IPS-20b (cell line): Measurements from ENCODE around the gene SEMA3B.

Experiments
- H3K27ac ChIP-seq: one replicate; pipeline ENCODE4 v1.5.1; 2013; ENCODE audit warnings: low read length
- H3K27me3 ChIP-seq: 2 replicates; pipeline ENCODE4 v1.6.1; 2013; ENCODE audit warnings: mild to moderate bottlenecking, low read length, inconsistent platforms; ENCODE audit not compliant: insufficient read depth
- H3K36me3 ChIP-seq: 2 replicates; pipeline ENCODE4 v1.6.1; 2013; ENCODE audit warnings: low read depth, mild to moderate bottlenecking, inconsistent platforms, low read length, moderate library complexity; ENCODE audit not compliant: insufficient read depth
- H3K4me1 ChIP-seq: 2 replicates; pipeline ENCODE4 v1.6.1; 2013; ENCODE audit warnings: mild to moderate bottlenecking, control low read depth, inconsistent platforms, low read length, moderate library complexity; ENCODE audit not compliant: insufficient read depth
- H3K4me3 ChIP-seq: 2 replicates; pipeline ENCODE4 v1.5.1; 2013; ENCODE audit warnings: mild to moderate bottlenecking, low read length, inconsistent platforms
- H3K9ac ChIP-seq: 2 replicates; pipeline ENCODE4 v1.6.1; 2013; ENCODE audit warnings: low read depth, mild to moderate bottlenecking, inconsistent platforms, low read length, moderate library complexity
- H3K9me3 ChIP-seq: 2 replicates; pipeline ENCODE4 v1.6.1; 2013; ENCODE audit warnings: mild to moderate bottlenecking, low read depth, low read length, inconsistent platforms; ENCODE audit not compliant: insufficient read depth

Gene SEMA3B

DNA sequence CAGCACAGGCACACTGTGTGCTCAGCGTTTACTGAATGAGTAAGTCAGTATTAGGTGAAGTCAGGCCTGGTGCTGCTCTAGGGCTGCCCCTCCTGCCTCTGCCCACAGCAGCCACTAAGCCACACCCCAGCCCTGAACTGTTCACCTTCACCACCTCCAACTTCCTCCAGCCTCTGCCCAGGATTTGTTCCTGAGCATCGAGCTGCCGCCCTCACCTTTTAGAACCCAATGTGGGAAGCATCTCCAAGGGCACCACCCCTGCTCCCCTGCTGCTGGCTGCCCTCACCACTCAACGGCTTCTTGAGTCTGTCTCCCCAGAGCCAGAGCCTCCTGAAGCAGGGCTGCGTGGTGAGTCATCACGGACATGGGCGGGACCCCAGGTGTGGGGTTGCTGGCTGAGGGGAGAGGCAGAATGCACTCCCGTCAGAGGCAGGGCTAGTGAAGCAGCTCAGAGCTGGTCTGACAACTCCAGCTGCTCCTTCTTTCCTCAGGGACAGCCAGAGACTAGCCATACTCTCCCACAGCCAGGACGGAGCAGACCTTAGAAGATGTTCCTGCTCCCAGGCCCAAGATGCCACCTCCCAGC lies 47.8 kb downstream of the SEMA3B start:
- Histone ChIP-seq H3K27ac (no peak overlapping the region), H3K4me1 (no peaks in the 10 kb centered on the region; the same call in 1 of the 2 replicates), H3K9me3 (no peaks in the 10 kb centered on the region), H3K27me3 (no peaks in the 10 kb centered on the region), H3K9ac (no peak overlapping the region), H3K4me3 (no peak overlapping the region), H3K36me3 (peaks cover 45% of the 10 kb centered on the region)

DNA sequence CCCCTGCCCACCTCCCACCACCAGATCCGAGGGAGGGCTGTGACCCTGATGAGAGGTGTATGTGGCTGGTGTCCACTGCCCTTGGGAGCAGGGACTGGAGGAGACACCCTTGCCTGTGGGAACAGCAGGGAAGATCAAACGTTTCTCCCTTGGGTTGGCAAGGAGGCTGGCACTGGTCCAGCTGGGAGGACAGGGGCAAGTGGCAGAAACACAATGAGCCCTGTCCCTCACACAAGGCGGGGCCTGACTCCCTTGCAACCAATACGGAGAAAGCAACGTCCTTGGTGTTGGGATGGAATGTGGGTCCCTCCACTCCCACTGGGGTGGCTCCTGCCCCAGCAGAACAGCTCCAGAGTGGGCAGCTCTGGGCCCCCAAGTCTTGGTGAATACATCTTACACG lies 48.4 kb downstream of the SEMA3B start:
- H3K4me3 ChIP-seq = no peak overlapping the region
- no peaks in the 10 kb centered on the region for H3K9me3 ChIP-seq
- no peaks in the 10 kb centered on the region; the same call in 1 of the 2 replicates for H3K4me1 ChIP-seq
- H3K27me3 ChIP-seq = no peaks in the 10 kb centered on the region
- peaks cover 45% of the 10 kb centered on the region for H3K36me3 ChIP-seq
- no peak overlapping the region for H3K9ac ChIP-seq
- no peak overlapping the region for H3K27ac ChIP-seq

DNA sequence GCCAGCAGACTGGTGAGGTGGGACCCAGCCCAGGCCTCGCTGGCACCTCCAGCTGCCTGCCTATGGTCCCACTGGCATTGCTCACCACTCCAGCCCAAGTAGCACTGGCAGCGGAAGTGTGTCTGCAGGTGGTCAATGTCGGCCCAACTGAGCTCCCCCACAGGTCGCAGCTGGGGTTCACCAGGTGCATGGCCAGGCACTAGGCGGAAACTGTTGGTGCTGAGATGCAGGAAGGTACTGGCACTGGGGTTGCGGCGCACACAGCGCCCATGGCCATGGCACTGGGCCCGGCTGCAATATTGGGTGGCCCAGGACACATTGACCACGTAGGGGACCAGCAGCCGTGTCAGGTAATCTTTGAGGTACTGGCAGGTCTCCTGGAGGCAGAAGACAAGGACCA lies 49.2 kb downstream of the SEMA3B start:
- no peak overlapping the region for H3K4me3 ChIP-seq
- H3K4me1 ChIP-seq = peaks cover 4% of the 10 kb centered on the region
- H3K27me3 ChIP-seq = no peaks in the 10 kb centered on the region
- H3K9me3 ChIP-seq = no peaks in the 10 kb centered on the region
- no peak overlapping the region for H3K27ac ChIP-seq
- H3K36me3 ChIP-seq = peaks cover 45% of the 10 kb centered on the region
- no peak overlapping the region for H3K9ac ChIP-seq

DNA sequence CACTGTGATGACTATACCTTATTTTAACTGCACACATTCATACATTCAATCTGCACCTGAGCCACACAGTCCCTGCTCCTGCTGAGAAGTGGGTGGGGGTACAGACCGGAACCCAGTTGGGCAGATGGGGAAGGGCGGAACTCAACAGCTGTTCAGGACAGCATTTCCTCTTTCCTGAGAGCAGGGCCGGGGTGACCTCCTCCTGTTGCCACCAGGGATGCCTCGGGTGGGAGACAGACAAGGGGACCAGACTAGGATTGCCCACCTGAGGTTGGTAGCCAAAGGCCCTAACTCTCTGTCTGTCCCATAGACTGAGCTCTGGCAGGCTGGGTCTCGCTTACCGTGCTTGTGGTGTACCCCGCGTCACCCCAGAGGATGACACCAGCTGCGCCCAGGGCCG lies 49.7 kb downstream of the SEMA3B start:
- Histone ChIP-seq H3K27me3 (no peaks in the 10 kb centered on the region), H3K9me3 (no peaks in the 10 kb centered on the region), H3K4me1 (peaks cover 5% of the 10 kb centered on the region), H3K9ac (no peak overlapping the region), H3K27ac (no peak overlapping the region), H3K36me3 (peaks cover 45% of the 10 kb centered on the region), H3K4me3 (no peak overlapping the region)

DNA sequence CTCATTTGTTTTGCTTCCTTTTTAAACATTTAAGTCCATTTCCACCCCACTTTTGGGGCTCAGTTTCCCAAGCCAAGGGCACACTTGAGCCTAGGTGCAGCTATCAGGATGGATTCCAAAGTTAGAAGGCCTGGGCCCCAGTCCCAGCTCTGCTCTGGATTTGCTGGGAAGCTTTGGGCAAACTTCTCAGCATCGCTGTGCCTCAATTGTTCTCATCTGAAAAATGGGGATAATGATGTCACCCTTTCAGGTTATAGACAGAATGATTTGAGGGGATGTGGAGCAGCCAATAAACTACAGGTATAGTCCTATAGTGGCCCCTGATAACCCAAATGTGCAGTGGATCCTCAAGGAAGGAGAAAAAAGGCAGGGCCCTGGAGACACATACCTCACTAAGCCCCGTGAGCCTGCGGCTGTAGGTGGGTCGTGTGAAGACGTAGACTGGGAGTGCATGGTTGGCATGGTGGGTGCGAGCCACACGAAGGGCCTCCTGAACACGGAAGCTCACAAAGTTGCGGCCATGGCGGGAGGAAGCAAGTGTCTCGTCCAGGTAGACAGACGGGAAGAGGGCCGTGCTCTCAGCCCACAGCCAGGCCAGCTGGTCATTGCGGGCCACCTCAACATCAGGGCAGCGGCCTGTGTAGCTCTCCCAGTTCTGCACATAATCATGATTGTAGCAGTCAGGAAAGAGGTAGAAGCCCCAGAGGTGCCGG lies 50.4 kb downstream of the SEMA3B start:
- Histone ChIP-seq H3K27me3 (no peaks in the 10 kb centered on the region), H3K9ac (no peak overlapping the region), H3K4me1 (peaks cover 6% of the 10 kb centered on the region), H3K27ac (no peak overlapping the region), H3K36me3 (peaks cover 48% of the 10 kb centered on the region), H3K4me3 (peak overlapping the region; percentile 100; the same call in 1 of the 2 replicates), H3K9me3 (no peaks in the 10 kb centered on the region)

DNA sequence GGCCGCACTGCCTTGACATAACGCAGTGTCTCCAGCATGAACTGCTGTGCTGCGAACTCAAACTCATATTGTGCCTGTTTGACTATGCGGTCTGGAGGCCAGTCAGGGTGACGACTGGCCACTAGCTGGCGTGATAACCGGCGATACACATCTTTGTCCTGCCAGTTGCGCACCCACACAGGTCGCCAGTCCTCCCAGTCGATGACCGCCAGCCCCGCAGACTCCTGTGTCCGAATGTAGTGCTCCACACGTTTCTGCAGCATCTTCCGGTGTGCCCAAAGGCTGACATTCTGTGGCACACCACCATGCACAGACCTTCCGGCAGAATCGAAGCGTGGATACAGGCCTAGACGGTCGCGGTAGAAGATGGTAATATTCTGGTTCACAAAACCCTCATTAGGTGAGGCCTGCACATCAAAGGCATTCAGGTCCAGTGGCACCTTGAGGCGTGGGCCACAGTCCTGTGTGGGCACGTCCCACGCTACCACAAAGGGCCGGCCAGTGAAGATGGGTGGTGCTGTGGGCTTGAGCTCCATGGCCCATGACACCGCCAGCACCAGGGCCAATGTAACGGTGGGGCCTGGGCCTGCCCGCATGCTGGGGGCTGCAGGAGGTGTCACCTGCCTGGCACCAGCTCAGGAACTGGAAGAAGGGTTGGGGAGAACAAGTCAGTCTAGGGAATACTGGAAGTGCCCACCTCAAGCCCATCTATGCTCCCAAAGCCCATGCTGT lies 51.1 kb downstream of the SEMA3B start:
- Histone ChIP-seq H3K27ac (peak overlapping the region; percentile 82), H3K9ac (peak overlapping the region; percentile 99), H3K27me3 (no peaks in the 10 kb centered on the region), H3K36me3 (peaks cover 51% of the 10 kb centered on the region), H3K4me1 (peaks cover 7% of the 10 kb centered on the region), H3K9me3 (no peaks in the 10 kb centered on the region), H3K4me3 (peak overlapping the region; percentile 100)

DNA sequence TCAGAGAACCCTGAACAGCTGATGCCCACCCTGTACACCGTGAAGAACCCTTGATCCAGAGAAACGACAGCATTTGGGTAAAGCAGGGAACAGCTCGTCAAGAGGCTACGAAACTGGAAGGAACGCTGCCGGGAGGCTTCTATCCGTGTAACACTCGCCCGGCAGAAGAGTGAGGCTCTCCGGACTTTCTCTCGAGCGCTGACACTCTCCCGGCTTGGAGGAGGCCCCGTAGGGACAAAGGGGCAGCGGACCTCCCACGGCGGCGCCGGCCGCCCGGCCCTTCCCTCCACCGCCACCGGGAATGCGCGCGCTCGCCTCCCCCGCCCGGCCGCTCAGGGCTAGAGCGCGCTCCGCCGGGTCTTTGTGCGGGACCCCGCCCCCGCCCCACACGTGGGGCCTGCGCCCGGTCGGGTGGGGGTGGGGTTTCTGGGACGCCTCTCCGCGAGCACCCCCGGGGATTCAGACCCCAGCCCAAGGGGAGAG lies 51.9 kb downstream of the SEMA3B start:
- H3K4me3 ChIP-seq = peak overlapping the region; percentile 100
- no peaks in the 10 kb centered on the region for H3K27me3 ChIP-seq
- H3K9ac ChIP-seq = peak overlapping the region; percentile 99
- H3K36me3 ChIP-seq = peaks cover 54% of the 10 kb centered on the region
- H3K9me3 ChIP-seq = no peaks in the 10 kb centered on the region
- H3K27ac ChIP-seq = peak overlapping the region; percentile 91
- H3K4me1 ChIP-seq = peaks cover 7% of the 10 kb centered on the region

DNA sequence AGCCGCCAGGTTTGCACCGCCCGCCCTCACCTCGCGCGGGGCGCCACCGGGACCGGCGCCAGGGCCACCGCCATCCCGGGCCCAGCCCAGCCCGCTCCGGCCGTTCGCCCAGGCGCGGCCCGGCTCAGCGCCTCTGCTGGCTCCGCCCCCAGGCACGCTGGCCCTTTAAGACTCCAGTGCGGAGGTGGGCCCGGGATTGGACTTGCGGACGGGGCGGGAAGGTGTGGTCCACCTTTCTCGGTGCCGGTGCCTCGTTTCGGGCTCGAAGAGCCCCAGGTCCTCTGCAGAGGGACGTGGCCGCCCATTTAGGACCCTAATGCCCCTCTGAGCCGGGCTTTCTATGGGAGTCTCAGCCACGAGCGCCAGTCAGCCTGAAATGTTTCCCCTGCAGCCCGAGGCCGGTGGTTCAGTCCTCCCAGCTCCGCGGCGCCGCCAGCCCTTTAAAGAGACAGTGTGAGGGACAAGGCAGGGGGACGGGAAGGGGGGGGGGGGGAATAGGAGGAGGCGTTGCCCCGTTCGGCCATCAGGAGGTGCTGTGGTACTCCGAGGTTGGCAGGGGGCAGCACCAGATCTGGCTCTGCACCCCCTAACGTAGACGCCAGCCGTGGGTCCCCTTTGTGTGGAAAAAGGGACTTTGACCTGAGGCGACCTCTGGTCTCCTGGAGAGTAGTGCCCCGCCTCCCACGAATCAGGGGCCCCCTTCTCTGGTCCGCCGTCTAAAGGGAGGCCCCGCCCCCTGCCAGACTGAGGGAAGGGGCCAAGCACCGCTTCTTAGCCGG lies 52.6 kb downstream of the SEMA3B start:
- Histone ChIP-seq H3K27ac (peak overlapping the region; percentile 91), H3K27me3 (no peaks in the 10 kb centered on the region), H3K4me3 (peak overlapping the region; percentile 100), H3K36me3 (peaks cover 51% of the 10 kb centered on the region), H3K9ac (peak overlapping the region; percentile 99), H3K4me1 (peaks cover 7% of the 10 kb centered on the region), H3K9me3 (no peaks in the 10 kb centered on the region)

DNA sequence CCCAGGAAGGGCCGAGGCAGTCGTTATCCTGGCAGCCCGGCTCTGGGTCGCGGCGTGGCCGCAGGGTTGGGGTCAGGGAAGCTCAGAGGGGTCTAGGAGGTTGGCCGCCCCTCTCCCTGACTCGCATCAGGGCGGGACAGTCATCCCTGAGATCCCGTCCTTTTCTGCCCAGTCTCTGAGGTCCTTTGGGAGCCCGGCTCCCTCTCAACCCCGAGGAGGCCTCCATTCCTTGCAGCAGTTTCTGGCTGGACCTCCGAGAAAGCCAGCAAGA lies 53.1 kb downstream of the SEMA3B start:
- Histone ChIP-seq H3K4me3 (peak overlapping the region; percentile 100), H3K9ac (peak overlapping the region; percentile 99; the same call in 1 of the 2 replicates), H3K36me3 (peaks cover 46% of the 10 kb centered on the region), H3K27me3 (no peaks in the 10 kb centered on the region), H3K9me3 (no peaks in the 10 kb centered on the region), H3K4me1 (peaks cover 7% of the 10 kb centered on the region), H3K27ac (peak overlapping the region; percentile 91)

DNA sequence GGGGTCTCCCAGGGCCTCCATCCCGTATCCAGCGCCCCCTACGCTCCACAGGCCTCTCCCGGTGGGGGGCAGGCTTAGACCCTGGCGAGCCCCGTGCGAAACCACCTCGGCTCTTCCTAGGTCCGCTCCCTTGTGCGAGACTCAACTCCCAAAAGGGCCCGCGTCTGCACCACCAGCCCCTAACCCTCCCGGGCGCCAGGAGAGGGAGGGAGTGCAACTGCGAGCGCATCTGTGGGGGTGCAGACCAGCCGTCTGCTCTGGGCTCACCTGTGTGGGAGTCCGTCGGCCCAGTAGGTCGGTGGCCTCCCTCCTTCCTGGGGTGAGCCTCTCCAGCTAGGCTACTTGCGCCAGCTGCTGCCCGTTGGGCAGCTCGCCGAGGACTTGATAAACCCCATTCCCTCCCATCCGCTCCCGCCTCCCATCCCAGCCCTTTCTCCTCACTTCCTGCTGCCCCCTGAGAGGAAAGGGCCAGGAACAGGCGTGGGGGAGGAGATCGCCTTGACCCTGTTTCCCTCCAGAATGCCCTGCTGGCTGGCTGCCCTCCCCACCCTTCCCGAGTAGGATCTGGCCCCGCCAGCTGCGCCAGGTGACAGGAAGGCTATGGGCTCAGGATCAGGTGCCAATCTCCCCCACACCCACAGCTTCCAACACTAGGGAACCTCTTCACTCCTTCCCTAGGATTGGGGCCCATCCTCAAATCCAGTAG lies 53.6 kb downstream of the SEMA3B start, which contains the start of gene HYAL2:
Gene HYAL2 (minus strand): TSS at position 360 of the 706 bp plus-strand sequence. CDS start 2,256 bp downstream, outside the sequence.
- H3K9ac ChIP-seq = peak within 1 kb of the TSS; percentile 99
- no peaks in the 10 kb centered on the region for H3K9me3 ChIP-seq
- peak within 1 kb of the TSS; percentile 100 for H3K4me3 ChIP-seq
- peak within 1 kb of the TSS; percentile 91 for H3K27ac ChIP-seq
- peaks cover 41% of the 10 kb centered on the region for H3K36me3 ChIP-seq
- H3K27me3 ChIP-seq = no peaks in the 10 kb centered on the region
- H3K4me1 ChIP-seq = peaks cover 7% of the 10 kb centered on the region; the same call in 1 of the 2 replicates
